HG02870 (cell line): Measurements from ENCODE around the gene CACNG5.

Experiments
- ATAC-seq: cut with Tn5 transposase; IDR thresholded peaks from one replicate; pipeline ENCODE4 v1.9.1; 2021; ENCODE audit warnings: mild to moderate bottlenecking, moderate library complexity; ENCODE audit not compliant: unreplicated experiment

Gene CACNG5

GRCh38 chr17:66903781-66904180 is 68.9 kb downstream of the CACNG5 start:
- no peak for ATAC-seq

- ATAC-seq = no peak
Observed at GRCh38 chr17:66904760-66905624, 70.1 kb downstream of the CACNG5 start.

GRCh38 chr17:66906321-66907278 is 71.7 kb downstream of the CACNG5 start:
- no peak for ATAC-seq

GRCh38 chr17:66909804-66910373 is 75.0 kb downstream of the CACNG5 start:
- ATAC-seq = no peak

GRCh38 chr17:66910651-66911285 is 75.9 kb downstream of the CACNG5 start:
- no peak for ATAC-seq

GRCh38 chr17:66915204-66915611 is 80.3 kb downstream of the CACNG5 start:
- ATAC-seq = no peak

GRCh38 chr17:66915792-66916191 is 80.9 kb downstream of the CACNG5 start:
- no peak for ATAC-seq

GRCh38 chr17:66916946-66917345 is 82.0 kb downstream of the CACNG5 start:
- ATAC-seq = no peak

- ATAC-seq = no peak
Observed at GRCh38 chr17:66918896-66919295, 84.0 kb downstream of the CACNG5 start.

- ATAC-seq = no peak
Observed at GRCh38 chr17:66920435-66920834, 85.5 kb downstream of the CACNG5 start.

GRCh38 chr17:66920950-66921349 is 86.0 kb downstream of the CACNG5 start:
- ATAC-seq = no peak

- ATAC-seq = no peak
Observed at GRCh38 chr17:66923886-66924285, 89.0 kb downstream of the CACNG5 start.

- ATAC-seq = no peak
Observed at GRCh38 chr17:66925811-66926500, 91.0 kb downstream of the CACNG5 start.

- no peak for ATAC-seq
Observed at GRCh38 chr17:66928949-66929348, 94.0 kb downstream of the CACNG5 start.

- no peak for ATAC-seq
Observed at GRCh38 chr17:66929591-66929990, 94.7 kb downstream of the CACNG5 start.

- no peak for ATAC-seq
Observed at GRCh38 chr17:66930933-66931332, 96.0 kb downstream of the CACNG5 start.

GRCh38 chr17:66932311-66932710 is 97.4 kb downstream of the CACNG5 start:
- no peak for ATAC-seq

- ATAC-seq = no peak
Observed at GRCh38 chr17:66934040-66934439, 99.1 kb downstream of the CACNG5 start.
